IMR-90 (cell line): ENCODE data around the gene CTNND2. TPM values are rescaled to one million over a fixed set of nuclear protein-coding genes. Genes with fewer than 3 reads are reported as not detected.

Experiments used
- ATAC-seq: fragments of 200-7000 bp; cut with Tn5 transposase; 2 replicates; pipeline ENCODE4 v1.9.1; 2020; ENCODE audit warnings: low read depth, mild to moderate bottlenecking, moderate library complexity
- BruUV-seq: library from RNA; stranded (reverse); fragments of 400-500 nt; replicated peaks from 2 replicates; lab custom pipeline; 2021; lab: Mats Ljungman, UMichigan
- CTCF ChIA-PET: fragments of 300-600 bp; formaldehyde crosslinking; extraction: SDS; loops from one replicate; lab custom pipeline; 2021; ENCODE audit warnings: antibody characterized with exemption; lab: Yijun Ruan, JAX
- POLR2A ChIA-PET: fragments of 300-600 bp; sonication (Branson Sonifier 250); formaldehyde crosslinking; loops from one replicate; lab custom pipeline; 2022; ENCODE audit warnings: antibody characterized with exemption; ENCODE audit not compliant: unreplicated experiment; lab: Charles Lee
- DNase-seq: peaks from one replicate; pipeline ENCODE4 v3.0.0; 2013
- H2AFZ ChIP-seq: replicated peaks from 2 replicates; pipeline ENCODE3; 2013; ENCODE audit warnings: low read length, mild to moderate bottlenecking; ENCODE audit not compliant: poor library complexity
- H2AK5ac ChIP-seq: 2 replicates; pipeline ENCODE4 v1.6.1; 2013; ENCODE audit warnings: low read depth, low read length, inconsistent platforms
- H2AK9ac ChIP-seq: replicated peaks from 2 replicates; pipeline ENCODE3; 2013; ENCODE audit warnings: mild to moderate bottlenecking, low read depth, low read length, moderate library complexity; ENCODE audit not compliant: poor library complexity
- H2BK120ac ChIP-seq: 2 replicates; pipeline ENCODE4 v1.6.1; 2013; ENCODE audit warnings: low read depth, low read length, inconsistent platforms
- H2BK15ac ChIP-seq: 3 replicates; pipeline ENCODE4 v1.6.1; 2013; ENCODE audit warnings: low read depth, low read length, inconsistent platforms
- H2BK20ac ChIP-seq: 2 replicates; pipeline ENCODE4 v1.6.1; 2013; ENCODE audit warnings: low read depth, mild to moderate bottlenecking, inconsistent platforms, low read length, moderate library complexity
- H2BK5ac ChIP-seq: 2 replicates; pipeline ENCODE4 v1.6.1; 2013; ENCODE audit warnings: mild to moderate bottlenecking, low read depth, low read length, inconsistent platforms; ENCODE audit not compliant: poor library complexity, severe bottlenecking
- H3K14ac ChIP-seq: replicated peaks from 2 replicates; pipeline ENCODE4 v1.6.1; 2013; ENCODE audit warnings: low read depth, low read length, inconsistent platforms
- H3K18ac ChIP-seq: 2 replicates; pipeline ENCODE4 v1.6.1; 2013; ENCODE audit warnings: low read depth, low read length, control low read depth
- H3K23ac ChIP-seq: 2 replicates; pipeline ENCODE4 v1.6.1; 2013; ENCODE audit warnings: low read depth, low read length, inconsistent platforms
- H3K27ac ChIP-seq: 2 replicates; pipeline ENCODE4 v1.5.1; 2013; ENCODE audit warnings: mild to moderate bottlenecking, control low read depth, low read length; ENCODE audit not compliant: insufficient read depth
- H3K27me3 ChIP-seq: 2 replicates; pipeline ENCODE4 v1.6.1; 2013; ENCODE audit warnings: low read length; ENCODE audit not compliant: control insufficient read depth, insufficient read depth
- H3K36me3 ChIP-seq: 2 replicates; pipeline ENCODE4 v1.6.1; 2013; ENCODE audit warnings: low read length, mixed read lengths; ENCODE audit not compliant: control insufficient read depth, insufficient read depth
- H3K4ac ChIP-seq: 2 replicates; pipeline ENCODE4 v1.6.1; 2013; ENCODE audit warnings: low read depth, low read length, inconsistent platforms
- H3K4me1 ChIP-seq: 2 replicates; pipeline ENCODE4 v1.6.1; 2013; ENCODE audit warnings: low read length, mixed read lengths; ENCODE audit not compliant: control insufficient read depth, insufficient read depth
- H3K4me2 ChIP-seq: 2 replicates; pipeline ENCODE4 v1.6.1; 2013; ENCODE audit warnings: low read depth, mild to moderate bottlenecking, control low read depth, low read length, moderate library complexity
- H3K4me3 ChIP-seq: 2 replicates; pipeline ENCODE4 v1.5.1; 2013; ENCODE audit warnings: low read depth, mild to moderate bottlenecking, control low read depth, low read length, moderate library complexity; ENCODE audit not compliant: insufficient read depth
- H3K56ac ChIP-seq: 2 replicates; pipeline ENCODE4 v1.6.1; 2013; ENCODE audit warnings: low read length, inconsistent platforms; ENCODE audit not compliant: insufficient read depth; ENCODE audit errors: extremely low read depth
- H3K79me1 ChIP-seq, 2 experiments: 2 replicates each; pipeline ENCODE4 v1.6.1; 2013; ENCODE audit warnings: low read length in 2 of 2, inconsistent platforms in 1 of 2, low read depth in 1 of 2
- H3K9ac ChIP-seq: 2 replicates; pipeline ENCODE4 v1.6.1; 2013; ENCODE audit warnings: low read depth, low read length, control low read depth
- H3K9me1 ChIP-seq: 2 replicates; pipeline ENCODE4 v1.6.1; 2013; ENCODE audit warnings: low read length, inconsistent platforms; ENCODE audit not compliant: insufficient read depth
- H3K9me3 ChIP-seq: 2 replicates; pipeline ENCODE4 v1.6.1; 2013; ENCODE audit warnings: low read length; ENCODE audit not compliant: control insufficient read depth, insufficient read depth
- H4K20me1 ChIP-seq: 2 replicates; pipeline ENCODE4 v1.6.1; 2013; ENCODE audit warnings: low read length, inconsistent platforms; ENCODE audit not compliant: insufficient read depth
- H4K5ac ChIP-seq: 2 replicates; pipeline ENCODE4 v1.6.1; 2013; ENCODE audit warnings: mild to moderate bottlenecking, low read depth, low read length, control low read depth
- H4K8ac ChIP-seq, 2 experiments: 2 replicates each; pipeline ENCODE4 v1.6.1; 2013; ENCODE audit warnings: low read depth in 2 of 2, low read length in 2 of 2, control low read depth in 1 of 2, inconsistent platforms in 1 of 2
- H4K91ac ChIP-seq: 2 replicates; pipeline ENCODE4 v1.6.1; 2013; ENCODE audit warnings: low read depth, low read length, inconsistent platforms; ENCODE audit not compliant: insufficient read depth
- BHLHE40 ChIP-seq: fragments of 150-350 bp; IDR thresholded peaks from 2 replicates; pipeline ENCODE4 v1.6.1; 2016; ENCODE audit warnings: mild to moderate bottlenecking, low read depth, low read length
- CEBPB ChIP-seq: IDR thresholded peaks from 2 replicates; pipeline ENCODE4 v1.6.1; 2012; ENCODE audit warnings: low read depth, low read length, improper control_type of control experiment
- CHD1 ChIP-seq: IDR thresholded peaks from 2 replicates; pipeline ENCODE4 v1.6.1; 2012; ENCODE audit warnings: low read depth, low read length, improper control_type of control experiment
- FOS ChIP-seq: fragments of 150-350 bp; IDR thresholded peaks from 2 replicates; pipeline ENCODE4 v1.6.1; 2016; ENCODE audit warnings: low read depth, low read length
- MAFK ChIP-seq: IDR thresholded peaks from 2 replicates; pipeline ENCODE4 v1.6.1; 2012; ENCODE audit warnings: low read depth, low read length, improper control_type of control experiment
- MAZ ChIP-seq: IDR thresholded peaks from 2 replicates; pipeline ENCODE4 v1.6.1; 2012; ENCODE audit warnings: low read depth, mild to moderate bottlenecking, low read length, improper control_type of control experiment, moderate library complexity, borderline replicate concordance
- MXI1 ChIP-seq: IDR thresholded peaks from 2 replicates; pipeline ENCODE4 v1.6.1; 2012; ENCODE audit warnings: low read depth, mild to moderate bottlenecking, low read length, moderate library complexity, borderline replicate concordance
- NFE2L2 ChIP-seq: fragments of 150-350 bp; IDR thresholded peaks from 2 replicates; pipeline ENCODE4 v1.6.1; 2016; ENCODE audit warnings: low read depth, mild to moderate bottlenecking, low read length
- POLR2A ChIP-seq: IDR thresholded peaks from 2 replicates; pipeline ENCODE4 v1.6.1; 2012; ENCODE audit warnings: mild to moderate bottlenecking, low read depth, low read length
- RAD21 ChIP-seq: IDR thresholded peaks from 2 replicates; pipeline ENCODE4 v1.6.1; 2012; ENCODE audit warnings: low read length, improper control_type of control experiment
- RCOR1 ChIP-seq: IDR thresholded peaks from 2 replicates; pipeline ENCODE4 v1.6.1; 2012; ENCODE audit warnings: mild to moderate bottlenecking, low read length, improper control_type of control experiment; ENCODE audit not compliant: insufficient replicate concordance
- RFX5 ChIP-seq: IDR thresholded peaks from 2 replicates; pipeline ENCODE4 v1.8.0; 2012; ENCODE audit warnings: low read depth, mild to moderate bottlenecking, low read length, moderate library complexity
- SMC3 ChIP-seq: fragments of 150-350 bp; IDR thresholded peaks from 2 replicates; pipeline ENCODE4 v1.6.1; 2016; ENCODE audit warnings: low read depth, mild to moderate bottlenecking, antibody characterized with exemption, low read length, moderate library complexity
- WGBS, 2 experiments: methylation state at CpG; one replicate each; pipeline versions ENCODE4 v1.1.5 to v1.1.7; 2013; ENCODE audit warnings: missing lambda C conversion rate in 2 of 2; ENCODE audit not compliant: insufficient read length in 1 of 2; ENCODE audit errors: extremely low coverage in 2 of 2; 5-methylcytosine and 5-hydroxymethylcytosine counted together
- dilution Hi-C: fragments of 300-500 bp; cut with HindIII; formaldehyde crosslinking; loops from one replicate; pipeline ENCODE4 v1.14.3; 2018; ENCODE audit warnings: low sequenced_read_pairs; ENCODE audit not compliant: unreplicated experiment
- in situ Hi-C: fragments of 300-500 bp; cut with MboI; formaldehyde crosslinking; loops from 3 replicates; pipeline ENCODE4 v1.14.3; 2019; ENCODE audit warnings: low sequenced_read_pairs, inconsistent platforms, mixed read lengths
- intact Hi-C: fragments of 100-400 bp; cut with micrococcal nuclease; formaldehyde crosslinking; loops from 2 replicates; pipeline ENCODE4 v1.10.0; 2022
- polyA plus RNA-seq, 3 experiments: library from polyadenylated mRNA; depleted of rRNA; stranded (reverse); fragments of >200 nt; gene quantifications; 2 replicates each; pipeline ENCODE4 v1.2.3, GENCODE V29; 2012; ENCODE audit warnings: low replicate concordance in 1 of 3
- total RNA-seq: library from RNA; depleted of rRNA; stranded (reverse); fragments of >200 nt; gene quantifications from 2 replicates; pipeline ENCODE4 v1.2.3, GENCODE V29; 2012
- TF ChIP-seq, protein P1 (sequence below): conservative IDR thresholded peaks from 2 replicates; pipeline ENCODE4 v1.5.1; 2012; ENCODE audit warnings: mild to moderate bottlenecking, low read depth, low read length, improper control_type of control experiment
- TF ChIP-seq, protein P2 (sequence below): fragments of 150-350 bp; IDR thresholded peaks from 2 replicates; pipeline ENCODE4 v1.6.1; 2017; ENCODE audit warnings: mild to moderate bottlenecking, antibody characterized with exemption, low read length, low read depth
- TF ChIP-seq, protein P3 (sequence below): fragments of 150-350 bp; IDR thresholded peaks from 2 replicates; pipeline ENCODE4 v1.6.1; 2016; ENCODE audit warnings: low read depth, mild to moderate bottlenecking, low read length, moderate library complexity, borderline replicate concordance

The CTNND2 gene
- total and polyA plus RNA-seq, 2 of the 4 experiments (the other 2 are of a cell fraction), result not detected

DNA sequence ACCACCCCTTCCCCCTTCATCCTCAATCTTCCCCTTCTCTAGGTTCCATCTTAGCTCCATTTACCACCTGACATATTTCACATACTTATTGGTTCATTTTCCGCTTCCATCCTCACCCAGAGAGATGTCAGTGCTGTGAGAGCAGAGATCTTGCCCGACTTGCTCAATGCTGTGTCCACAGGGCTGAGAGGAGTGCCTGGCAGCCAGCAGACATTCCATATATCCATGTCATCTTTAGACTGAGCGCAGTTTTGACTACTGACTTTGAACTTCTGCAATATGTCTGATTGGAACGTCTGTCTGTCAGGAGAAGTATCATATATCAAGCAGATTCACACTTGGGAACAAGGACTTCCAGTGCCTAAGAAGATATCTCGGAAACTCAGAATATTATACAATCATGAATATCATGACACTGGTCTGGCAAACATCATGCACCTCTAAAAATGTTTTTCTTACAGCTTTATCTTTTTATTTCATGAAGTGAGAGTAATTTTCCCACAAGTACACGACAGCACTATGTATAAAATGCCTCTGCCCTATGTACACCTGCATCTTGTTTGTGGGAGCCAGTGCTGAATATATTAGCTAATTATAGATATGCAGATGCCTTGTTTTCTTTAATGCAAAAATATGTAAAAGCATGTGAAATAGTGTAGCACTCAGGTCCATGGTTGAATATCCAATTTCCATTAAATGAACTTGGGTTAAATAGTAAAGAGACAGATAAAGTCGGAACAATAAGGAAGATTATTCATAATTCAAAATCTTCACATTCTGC is 689.2 kb downstream of the CTNND2 start:
- no peaks in the 10 kb centered on the region for H3K27me3 ChIP-seq
- no peak overlapping the region for H3K14ac ChIP-seq
- no peak overlapping the region for H4K8ac ChIP-seq
- no peak overlapping the region for H3K27ac ChIP-seq
- H2BK120ac ChIP-seq, result no peak overlapping the region
- no peaks in the 10 kb centered on the region for H3K9me3 ChIP-seq
- no peak overlapping the region for H3K18ac ChIP-seq
- H2AFZ ChIP-seq, result no peak overlapping the region
- no peaks in the 10 kb centered on the region for H3K4me1 ChIP-seq
- H2BK20ac ChIP-seq, result no peak overlapping the region
- DNase-seq, result no peak
- intact Hi-C loops, result no loop called here
- ATAC-seq, result no peak
- CTCF ChIA-PET, result no interaction called here
- H2AK9ac ChIP-seq, result no peak overlapping the region
- no peak overlapping the region for H3K23ac ChIP-seq
- no peaks in the 10 kb centered on the region for H3K9me1 ChIP-seq
- BruUV-seq, result no TSS peak
- H3K4ac ChIP-seq, result no peak overlapping the region
- no peak overlapping the region for H4K5ac ChIP-seq
- no peaks in the 10 kb centered on the region for H3K79me1 ChIP-seq
- POLR2A ChIA-PET, result no interaction called here
- dilution Hi-C loops, result no loop called here
- in situ Hi-C loops, result no loop called here
- no peaks in the 10 kb centered on the region for H4K20me1 ChIP-seq
- H2BK5ac ChIP-seq, result no peak overlapping the region
- no peak overlapping the region for H4K91ac ChIP-seq
- H3K9ac ChIP-seq, result no peak overlapping the region
- H3K36me3 ChIP-seq, result no peaks in the 10 kb centered on the region
- H2AK5ac ChIP-seq, result no peak overlapping the region
- no peak overlapping the region for H2BK15ac ChIP-seq
- no peak overlapping the region for H3K56ac ChIP-seq
- no CpG with 5 or more reads among the region's 7 CpGs for WGBS, 2 experiments
- TF ChIP-seq, protein P1, sequence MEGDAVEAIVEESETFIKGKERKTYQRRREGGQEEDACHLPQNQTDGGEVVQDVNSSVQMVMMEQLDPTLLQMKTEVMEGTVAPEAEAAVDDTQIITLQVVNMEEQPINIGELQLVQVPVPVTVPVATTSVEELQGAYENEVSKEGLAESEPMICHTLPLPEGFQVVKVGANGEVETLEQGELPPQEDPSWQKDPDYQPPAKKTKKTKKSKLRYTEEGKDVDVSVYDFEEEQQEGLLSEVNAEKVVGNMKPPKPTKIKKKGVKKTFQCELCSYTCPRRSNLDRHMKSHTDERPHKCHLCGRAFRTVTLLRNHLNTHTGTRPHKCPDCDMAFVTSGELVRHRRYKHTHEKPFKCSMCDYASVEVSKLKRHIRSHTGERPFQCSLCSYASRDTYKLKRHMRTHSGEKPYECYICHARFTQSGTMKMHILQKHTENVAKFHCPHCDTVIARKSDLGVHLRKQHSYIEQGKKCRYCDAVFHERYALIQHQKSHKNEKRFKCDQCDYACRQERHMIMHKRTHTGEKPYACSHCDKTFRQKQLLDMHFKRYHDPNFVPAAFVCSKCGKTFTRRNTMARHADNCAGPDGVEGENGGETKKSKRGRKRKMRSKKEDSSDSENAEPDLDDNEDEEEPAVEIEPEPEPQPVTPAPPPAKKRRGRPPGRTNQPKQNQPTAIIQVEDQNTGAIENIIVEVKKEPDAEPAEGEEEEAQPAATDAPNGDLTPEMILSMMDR, result no peak
- TF ChIP-seq POLR2A (no peak), CHD1 (no peak), SMC3 (no peak), CEBPB (no peak), RCOR1 (no peak), MAFK (no peak), BHLHE40 (no peak), MXI1 (no peak), RAD21 (no peak), NFE2L2 (no peak), RFX5 (no peak), MAZ (no peak), FOS (no peak)
- TF ChIP-seq, protein P2, sequence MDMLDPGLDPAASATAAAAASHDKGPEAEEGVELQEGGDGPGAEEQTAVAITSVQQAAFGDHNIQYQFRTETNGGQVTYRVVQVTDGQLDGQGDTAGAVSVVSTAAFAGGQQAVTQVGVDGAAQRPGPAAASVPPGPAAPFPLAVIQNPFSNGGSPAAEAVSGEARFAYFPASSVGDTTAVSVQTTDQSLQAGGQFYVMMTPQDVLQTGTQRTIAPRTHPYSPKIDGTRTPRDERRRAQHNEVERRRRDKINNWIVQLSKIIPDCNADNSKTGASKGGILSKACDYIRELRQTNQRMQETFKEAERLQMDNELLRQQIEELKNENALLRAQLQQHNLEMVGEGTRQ, result no peak
- TF ChIP-seq, protein P3, sequence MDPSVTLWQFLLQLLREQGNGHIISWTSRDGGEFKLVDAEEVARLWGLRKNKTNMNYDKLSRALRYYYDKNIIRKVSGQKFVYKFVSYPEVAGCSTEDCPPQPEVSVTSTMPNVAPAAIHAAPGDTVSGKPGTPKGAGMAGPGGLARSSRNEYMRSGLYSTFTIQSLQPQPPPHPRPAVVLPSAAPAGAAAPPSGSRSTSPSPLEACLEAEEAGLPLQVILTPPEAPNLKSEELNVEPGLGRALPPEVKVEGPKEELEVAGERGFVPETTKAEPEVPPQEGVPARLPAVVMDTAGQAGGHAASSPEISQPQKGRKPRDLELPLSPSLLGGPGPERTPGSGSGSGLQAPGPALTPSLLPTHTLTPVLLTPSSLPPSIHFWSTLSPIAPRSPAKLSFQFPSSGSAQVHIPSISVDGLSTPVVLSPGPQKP, result no peak
- H3K4me3 ChIP-seq, result no peak overlapping the region
- no peak overlapping the region for H3K4me2 ChIP-seq
